Osteoblast (primary cell): ENCODE data around the gene C12orf75. TPM values are rescaled to one million over a fixed set of nuclear protein-coding genes. Genes with fewer than 3 reads are reported as not detected.
"Not testable (repeated sequence)": the region's sequence is repeated elsewhere in the genome, so short reads cannot be mapped to it uniquely, and the experiment has no call there.

Source experiments
- DNase-seq: peaks from one replicate; pipeline ENCODE4 v3.0.0; 2011; ENCODE audit warnings: low spot score, mixed read lengths; ENCODE audit not compliant: insufficient read length; ENCODE audit errors: missing footprints
- H2AFZ ChIP-seq: 2 replicates; pipeline ENCODE4 v1.6.0; 2011; ENCODE audit warnings: mild to moderate bottlenecking, low read length
- H3K27ac ChIP-seq: 2 replicates; pipeline ENCODE4 v1.5.1; 2011; ENCODE audit warnings: mild to moderate bottlenecking, low read depth, low read length, moderate library complexity
- H3K27me3 ChIP-seq: 2 replicates; pipeline ENCODE4 v1.6.0; 2012; ENCODE audit warnings: mild to moderate bottlenecking, control low read depth, inconsistent platforms, low read length, moderate library complexity; ENCODE audit not compliant: insufficient read depth
- H3K36me3 ChIP-seq: 2 replicates; pipeline ENCODE4 v1.5.1; 2011; ENCODE audit warnings: mild to moderate bottlenecking, low read length, control low read depth, moderate library complexity; ENCODE audit not compliant: insufficient read depth
- H3K4me1 ChIP-seq: 2 replicates; pipeline ENCODE4 v1.5.1; 2011; ENCODE audit warnings: mild to moderate bottlenecking, low read length, control low read depth, moderate library complexity; ENCODE audit not compliant: insufficient read depth
- H3K4me2 ChIP-seq: 2 replicates; pipeline ENCODE4 v1.6.0; 2011; ENCODE audit warnings: mild to moderate bottlenecking, low read length; ENCODE audit not compliant: insufficient read depth
- H3K4me3 ChIP-seq: fragments of 200-600 bp; sonication (generic); 3 replicates; pipeline ENCODE4 v1.5.1; 2012; ENCODE audit warnings: mild to moderate bottlenecking, low read length, inconsistent platforms; ENCODE audit not compliant: insufficient read depth
- H3K79me2 ChIP-seq: 2 replicates; pipeline ENCODE4 v1.6.0; 2012; ENCODE audit warnings: mild to moderate bottlenecking, low read length, control low read depth, inconsistent platforms; ENCODE audit not compliant: insufficient read depth
- H3K9me3 ChIP-seq: 2 replicates; pipeline ENCODE4 v1.5.1; 2011; ENCODE audit warnings: low read depth, low read length, control low read depth
- H4K20me1 ChIP-seq: 2 replicates; pipeline ENCODE4 v1.6.0; 2012; ENCODE audit warnings: mild to moderate bottlenecking, low read length, control low read depth; ENCODE audit not compliant: insufficient read depth
- total RNA-seq: library from RNA; depleted of rRNA; stranded (reverse); fragments of >200 nt; gene quantifications from 2 replicates; pipeline ENCODE4 v1.2.3, GENCODE V29; 2012
- TF ChIP-seq, protein P1 (sequence below): IDR thresholded peaks from 2 replicates; pipeline ENCODE4 v1.5.1; 2011; ENCODE audit warnings: mild to moderate bottlenecking, low read depth, low read length, moderate library complexity; ENCODE audit errors: extremely low read depth

Gene C12orf75
- total RNA-seq, 1 donor = 48.5 TPM

DNA sequence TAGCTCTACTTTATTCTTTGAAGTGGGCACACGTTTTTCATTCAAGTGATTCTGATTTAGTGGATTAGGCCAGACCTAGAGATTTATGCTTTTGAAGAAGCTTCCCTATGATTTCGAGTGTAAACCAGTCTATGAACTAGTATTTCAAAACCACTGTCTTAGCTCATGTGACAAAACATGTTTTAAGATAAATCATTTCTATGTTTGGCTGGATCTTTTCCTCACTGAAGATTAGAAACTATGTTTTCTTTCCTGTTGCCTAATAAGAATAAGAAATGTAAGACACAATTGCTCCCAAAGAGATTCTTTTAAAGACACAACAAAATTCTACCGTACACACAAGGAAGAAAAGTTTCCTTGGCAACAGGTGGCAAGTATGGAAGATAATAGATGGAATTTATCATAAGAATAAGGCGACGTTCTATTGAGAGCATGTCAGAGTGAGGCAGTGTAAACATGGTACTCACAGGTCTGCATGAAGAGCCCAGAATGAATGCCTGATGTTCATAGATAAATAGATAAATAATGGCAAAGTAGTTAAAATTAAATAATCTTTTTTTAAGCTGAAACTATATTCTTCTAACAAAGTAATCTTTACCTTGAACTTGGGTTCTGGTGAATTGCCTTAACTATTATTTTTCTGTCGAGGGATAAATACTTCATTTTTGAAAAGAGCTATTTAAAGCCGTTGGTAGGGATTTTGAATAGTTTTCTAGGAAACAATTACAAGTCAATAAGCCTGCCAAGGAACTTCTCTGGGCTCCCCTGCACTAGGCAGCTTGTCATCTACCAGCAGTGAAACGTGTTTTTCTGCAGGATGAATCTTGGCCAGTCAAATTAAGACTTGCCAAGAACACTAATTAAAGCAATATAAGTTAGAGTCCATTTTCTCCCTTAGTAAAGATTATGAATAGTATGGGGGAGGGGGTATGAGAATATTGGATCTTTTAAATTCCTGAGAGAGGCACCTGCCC lies 34.1 kb upstream of the C12orf75 start:
- TF ChIP-seq, protein P1, sequence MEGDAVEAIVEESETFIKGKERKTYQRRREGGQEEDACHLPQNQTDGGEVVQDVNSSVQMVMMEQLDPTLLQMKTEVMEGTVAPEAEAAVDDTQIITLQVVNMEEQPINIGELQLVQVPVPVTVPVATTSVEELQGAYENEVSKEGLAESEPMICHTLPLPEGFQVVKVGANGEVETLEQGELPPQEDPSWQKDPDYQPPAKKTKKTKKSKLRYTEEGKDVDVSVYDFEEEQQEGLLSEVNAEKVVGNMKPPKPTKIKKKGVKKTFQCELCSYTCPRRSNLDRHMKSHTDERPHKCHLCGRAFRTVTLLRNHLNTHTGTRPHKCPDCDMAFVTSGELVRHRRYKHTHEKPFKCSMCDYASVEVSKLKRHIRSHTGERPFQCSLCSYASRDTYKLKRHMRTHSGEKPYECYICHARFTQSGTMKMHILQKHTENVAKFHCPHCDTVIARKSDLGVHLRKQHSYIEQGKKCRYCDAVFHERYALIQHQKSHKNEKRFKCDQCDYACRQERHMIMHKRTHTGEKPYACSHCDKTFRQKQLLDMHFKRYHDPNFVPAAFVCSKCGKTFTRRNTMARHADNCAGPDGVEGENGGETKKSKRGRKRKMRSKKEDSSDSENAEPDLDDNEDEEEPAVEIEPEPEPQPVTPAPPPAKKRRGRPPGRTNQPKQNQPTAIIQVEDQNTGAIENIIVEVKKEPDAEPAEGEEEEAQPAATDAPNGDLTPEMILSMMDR = no peak
- H3K4me2 ChIP-seq = no peak overlapping the region
- DNase-seq = peak; percentile 13

DNA sequence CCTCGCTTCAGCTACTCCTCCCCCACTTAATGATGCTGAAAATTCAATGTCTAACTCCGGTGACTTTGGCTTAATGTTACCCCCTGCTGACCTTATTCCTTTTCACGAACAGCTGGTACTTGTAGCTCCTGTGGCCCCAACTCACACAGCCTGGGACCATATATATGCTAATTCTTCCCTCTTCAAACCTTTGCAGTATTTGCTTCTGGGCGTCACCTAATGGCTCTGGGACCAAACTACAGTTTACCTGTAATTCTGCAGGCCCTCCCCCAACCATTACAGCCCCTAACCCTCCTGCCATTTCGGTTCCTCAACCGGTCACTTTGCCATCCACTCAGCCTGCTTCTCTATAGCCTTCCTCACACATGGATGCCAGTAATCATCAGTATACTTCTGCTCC lies 29.6 kb upstream of the C12orf75 start:
- TF ChIP-seq, protein P1 = no peak
- no peaks in the 10 kb centered on the region for H3K4me1 ChIP-seq
- no peaks in the 10 kb centered on the region for H3K9me3 ChIP-seq
- no peak overlapping the region for H3K4me2 ChIP-seq
- no peaks in the 10 kb centered on the region for H3K79me2 ChIP-seq
- H3K27ac ChIP-seq = no peak overlapping the region
- H3K27me3 ChIP-seq = no peaks in the 10 kb centered on the region
- no peaks in the 10 kb centered on the region for H4K20me1 ChIP-seq
- H3K4me3 ChIP-seq = no peak overlapping the region
- H2AFZ ChIP-seq = no peak overlapping the region
- H3K36me3 ChIP-seq = no peaks in the 10 kb centered on the region
- no peak for DNase-seq

More for the DNA sequence above, 34.1 kb upstream of the C12orf75 start:
- Histone ChIP-seq H3K79me2 (no peaks in the 10 kb centered on the region), H3K27me3 (no peaks in the 10 kb centered on the region), H3K36me3 (no peaks in the 10 kb centered on the region), H3K9me3 (no peaks in the 10 kb centered on the region), H3K4me1 (peaks cover 11% of the 10 kb centered on the region), H4K20me1 (no peaks in the 10 kb centered on the region), H2AFZ (peak overlapping the region; percentile 32), H3K27ac (no peak overlapping the region), H3K4me3 (no peak overlapping the region)

- no peak for DNase-seq
- H3K27ac ChIP-seq = no peak overlapping the region
- TF ChIP-seq, protein P1 = no peak
These were observed 28.8 kb upstream of the C12orf75 start for GRCh38 chr12:105301696-105302095.

GRCh38 chr12:105302986-105303385 lies 27.5 kb upstream of the C12orf75 start:
- not testable (repeated sequence) for H3K4me3 ChIP-seq, H3K27me3 ChIP-seq, H3K4me1 ChIP-seq, H3K36me3 ChIP-seq, H4K20me1 ChIP-seq, H3K9me3 ChIP-seq, H3K27ac ChIP-seq, H2AFZ ChIP-seq, H3K4me2 ChIP-seq, H3K79me2 ChIP-seq, DNase-seq

More at GRCh38 chr12:105301696-105302095, 28.8 kb upstream of the C12orf75 start:
- no peak overlapping the region for H3K4me3 ChIP-seq
- H3K4me2 ChIP-seq = no peak overlapping the region
- no peak overlapping the region for H2AFZ ChIP-seq
- no peaks in the 10 kb centered on the region for H3K27me3 ChIP-seq
- H3K4me1 ChIP-seq = no peaks in the 10 kb centered on the region
- H3K79me2 ChIP-seq = no peaks in the 10 kb centered on the region
- no peaks in the 10 kb centered on the region for H4K20me1 ChIP-seq
- no peaks in the 10 kb centered on the region for H3K9me3 ChIP-seq
- no peaks in the 10 kb centered on the region for H3K36me3 ChIP-seq

GRCh38 chr12:105304626-105305025 lies 25.9 kb upstream of the C12orf75 start:
- not testable (repeated sequence) for H3K4me3 ChIP-seq, H3K4me2 ChIP-seq, H3K27me3 ChIP-seq, H3K27ac ChIP-seq, H4K20me1 ChIP-seq, H3K9me3 ChIP-seq, H3K4me1 ChIP-seq, H2AFZ ChIP-seq, H3K36me3 ChIP-seq, DNase-seq, H3K79me2 ChIP-seq

- H3K4me3 ChIP-seq, H3K79me2 ChIP-seq, H4K20me1 ChIP-seq, H3K27me3 ChIP-seq, H3K36me3 ChIP-seq, H3K9me3 ChIP-seq, DNase-seq, H3K27ac ChIP-seq, H3K4me2 ChIP-seq, H3K4me1 ChIP-seq: not testable (repeated sequence)
- H2AFZ ChIP-seq = peak overlapping the region; percentile 51
These were observed 22.7 kb upstream of the C12orf75 start for GRCh38 chr12:105307601-105308314.
